ENCODE results near the gene FER1L5.

Gene FER1L5

DNA sequence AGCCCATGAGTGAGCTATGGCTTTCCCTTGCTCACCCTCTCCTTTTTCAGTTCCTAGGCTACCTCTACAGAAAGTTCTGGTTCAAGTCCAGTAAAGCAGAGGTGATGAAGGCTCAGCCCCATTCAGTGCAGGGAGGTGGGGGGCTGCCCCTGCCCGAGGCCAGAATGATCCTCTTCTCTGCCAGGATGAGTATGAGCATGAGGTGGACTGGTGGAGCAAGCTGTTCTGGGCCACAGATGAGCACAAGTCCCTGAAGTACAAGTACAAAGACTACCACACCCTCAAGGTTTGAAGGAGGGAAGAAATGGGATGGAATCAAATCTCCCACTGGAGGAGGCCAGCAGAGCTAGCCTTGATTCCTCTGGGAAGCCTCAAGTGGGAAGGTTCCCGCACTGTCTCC is 54.9 kb downstream of the FER1L5 start:
- DNase-seq (ENCODE audit: low spot score): no peak

DNA sequence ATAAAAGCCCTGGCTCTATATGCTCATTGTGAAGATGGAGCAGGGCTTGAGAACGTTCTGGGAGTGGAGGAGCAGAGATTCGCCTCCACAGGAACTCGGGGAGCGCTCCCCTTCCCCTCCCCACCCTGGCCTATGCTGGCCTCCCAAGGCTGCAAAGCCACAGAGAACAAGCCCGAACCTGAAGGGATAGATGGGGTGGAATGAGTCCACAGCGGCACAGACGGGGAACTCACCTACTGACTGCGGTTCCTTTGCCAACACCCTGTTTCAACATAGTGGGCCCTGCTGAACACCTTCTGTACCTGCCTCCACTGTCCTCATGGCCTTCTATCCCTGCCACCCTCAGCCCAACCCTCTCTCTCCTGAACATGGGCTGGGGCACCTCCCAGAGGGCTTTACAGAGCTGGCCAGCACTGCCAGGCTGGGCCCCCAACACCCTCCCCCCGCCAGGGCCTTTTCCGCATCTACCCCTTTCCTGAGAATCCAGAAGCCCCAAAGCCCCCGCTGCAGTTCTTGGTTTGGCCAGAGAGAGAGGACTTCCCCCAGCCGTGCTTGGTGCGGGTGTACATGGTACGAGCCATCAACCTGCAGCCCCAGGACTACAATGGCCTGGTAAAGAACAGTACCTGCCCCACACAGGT is 55.8 kb downstream of the FER1L5 start:
- DNase-seq (ENCODE audit: low spot score): no peak

DNA sequence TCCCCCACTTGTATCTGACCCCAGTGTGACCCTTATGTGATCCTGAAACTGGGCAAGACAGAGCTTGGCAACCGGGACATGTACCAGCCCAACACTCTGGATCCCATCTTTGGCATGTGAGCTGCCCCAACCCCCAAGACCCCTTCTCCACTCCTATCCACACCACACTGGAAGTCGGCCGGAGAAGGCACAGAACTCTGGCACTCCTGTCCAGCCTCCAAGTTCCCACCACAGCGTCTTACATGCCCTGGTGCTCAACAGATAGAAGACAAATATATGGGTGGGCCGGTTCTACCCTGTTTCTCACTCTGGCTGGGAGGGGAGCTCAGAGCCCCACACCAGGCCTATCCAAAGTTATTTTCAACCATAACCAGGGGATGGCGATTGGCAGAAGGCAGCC is 56.5 kb downstream of the FER1L5 start:
- DNase-seq (ENCODE audit: low spot score): no peak

DNA sequence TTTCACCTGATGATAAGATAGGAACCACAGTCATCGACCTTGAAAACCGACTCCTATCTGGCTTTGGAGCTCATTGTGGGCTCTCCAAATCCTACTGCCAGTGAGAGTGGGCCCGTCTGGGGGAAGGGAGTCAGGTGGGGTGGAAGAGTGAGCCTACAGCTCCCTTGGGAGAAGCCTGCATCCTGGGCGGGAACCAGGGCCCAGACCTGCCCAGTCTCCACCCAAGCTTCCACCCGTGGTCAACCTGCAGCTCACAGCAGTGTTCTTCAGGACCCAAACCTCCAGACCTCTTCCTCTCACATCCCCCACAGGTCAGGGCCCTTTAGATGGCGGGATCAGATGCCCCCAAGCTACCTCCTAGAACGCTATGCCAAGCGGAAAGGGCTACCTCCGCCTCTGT is 57.1 kb downstream of the FER1L5 start:
- no peak for DNase-seq (ENCODE audit: low spot score)

DNA sequence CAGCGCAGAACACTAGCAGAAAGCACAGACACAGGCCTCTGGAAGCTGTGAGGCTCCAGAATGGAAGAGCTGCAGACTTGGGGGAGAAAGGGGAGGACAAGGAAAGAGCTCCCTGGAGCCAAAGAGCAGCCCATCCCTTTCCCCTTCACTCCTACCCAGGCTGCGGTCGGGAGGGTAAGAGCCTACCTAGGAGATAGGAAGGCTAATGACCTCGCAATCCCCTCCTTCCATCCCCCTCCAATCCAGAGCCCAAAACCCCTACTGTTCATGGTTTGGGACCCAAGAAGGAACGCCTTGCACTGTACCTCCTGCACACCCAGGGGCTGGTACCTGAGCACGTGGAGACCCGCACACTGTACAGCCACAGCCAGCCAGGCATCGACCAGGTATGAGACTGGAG is 57.5 kb downstream of the FER1L5 start:
- no peak for DNase-seq (ENCODE audit: low spot score)

DNA sequence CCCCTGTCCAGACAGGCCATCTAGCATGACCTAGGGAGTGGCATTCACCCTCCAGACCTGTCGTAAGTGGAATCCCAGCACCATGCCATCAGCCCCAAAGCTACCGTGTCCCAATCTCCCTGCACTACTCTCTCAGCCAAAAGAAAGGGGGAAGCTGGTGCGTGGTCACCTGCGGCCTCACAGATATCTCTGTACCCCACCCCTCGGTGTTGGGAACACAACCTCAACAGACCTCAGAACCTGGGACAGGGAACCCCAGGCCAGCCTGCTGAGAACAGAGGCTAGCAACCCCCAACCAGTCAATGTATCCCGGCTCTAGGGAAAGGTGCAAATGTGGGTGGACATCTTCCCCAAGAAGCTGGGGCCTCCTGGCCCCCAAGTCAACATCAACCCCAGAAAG is 59.1 kb downstream of the FER1L5 start:
- DNase-seq (ENCODE audit: low spot score): no peak

DNA sequence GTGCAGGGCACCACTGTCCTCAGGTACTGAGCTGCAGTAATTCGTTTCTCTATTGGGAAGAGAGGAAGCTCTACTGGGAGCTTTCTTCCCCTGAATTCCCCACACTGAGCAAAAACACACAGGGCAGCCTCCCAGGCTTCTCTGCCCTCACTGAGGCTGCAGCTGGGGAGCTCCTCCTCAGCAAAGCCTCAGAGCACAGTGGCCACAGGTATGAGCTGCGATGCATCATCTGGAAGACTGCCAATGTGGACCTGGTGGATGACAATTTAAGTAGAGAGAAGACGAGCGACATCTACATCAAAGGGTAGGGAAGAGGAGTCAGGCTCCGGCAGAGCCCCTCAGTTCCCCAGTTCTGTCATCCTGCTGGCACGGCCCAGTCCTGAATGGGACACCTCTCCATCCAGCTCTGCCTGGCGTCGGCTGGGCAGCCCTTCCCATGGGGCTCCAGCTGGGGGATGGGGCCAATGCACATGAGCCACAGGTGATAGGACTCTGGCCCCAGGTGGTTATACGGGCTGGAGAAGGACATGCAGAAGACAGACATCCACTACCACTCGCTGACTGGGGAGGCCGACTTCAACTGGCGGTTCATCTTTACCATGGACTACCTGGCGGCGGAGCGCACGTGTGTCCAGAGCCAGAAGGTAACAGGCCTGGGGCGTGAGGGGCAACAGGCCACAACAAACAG is 59.7 kb downstream of the FER1L5 start:
- DNase-seq (ENCODE audit: low spot score): no peak

DNA sequence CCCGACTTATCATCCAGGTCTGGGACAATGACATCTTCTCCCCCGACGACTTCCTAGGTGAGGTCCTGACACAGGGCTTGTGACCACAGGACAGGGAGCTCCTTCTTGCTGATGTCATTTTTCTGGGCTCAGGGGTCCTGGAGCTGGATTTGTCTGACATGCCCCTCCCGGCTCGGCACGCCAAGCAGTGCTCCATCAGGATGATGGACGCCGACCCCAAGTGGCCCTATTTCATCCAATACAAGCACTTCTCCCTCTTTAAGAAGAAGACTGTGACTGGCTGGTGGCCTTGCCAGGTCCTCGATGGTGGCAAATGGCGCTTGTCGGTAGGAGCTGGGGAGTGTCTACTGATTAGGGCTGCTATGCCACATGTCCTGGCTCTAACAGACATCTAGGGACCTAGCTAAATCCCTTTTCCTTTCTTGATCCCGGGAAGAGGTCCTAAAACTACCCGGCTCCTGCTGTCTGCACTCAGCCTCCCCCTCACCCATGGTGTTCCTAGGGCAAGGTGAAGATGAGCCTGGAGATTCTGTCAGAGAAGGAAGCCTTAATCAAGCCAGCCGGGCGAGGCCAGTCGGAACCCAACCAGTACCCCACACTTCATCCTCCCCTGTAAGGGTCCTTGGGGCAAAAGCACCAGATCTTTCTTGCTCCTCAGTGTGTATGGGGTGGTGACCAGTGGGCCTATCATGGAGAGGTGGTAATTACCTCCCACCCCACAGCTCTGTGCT is 60.6 kb downstream of the FER1L5 start:
- no peak for DNase-seq (ENCODE audit: low spot score)

DNA sequence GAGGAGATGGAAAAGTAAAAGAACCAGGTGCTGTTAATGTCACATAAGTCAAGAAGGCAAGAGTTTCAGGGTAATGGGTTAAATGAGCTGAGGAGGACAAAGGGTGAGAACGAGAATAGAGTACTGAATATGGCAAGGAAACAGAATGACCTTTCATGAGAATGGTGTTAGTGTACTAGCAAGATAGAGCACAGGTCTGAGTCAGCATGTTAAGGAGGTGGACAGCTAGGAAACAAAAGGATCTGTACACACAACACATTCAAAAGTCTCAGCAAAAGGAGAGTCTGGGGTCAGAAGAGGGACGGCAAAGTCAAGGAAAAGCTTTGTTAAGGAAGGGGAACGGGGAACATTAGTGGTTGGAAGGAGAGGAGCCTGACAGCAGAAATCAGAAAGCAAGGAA is 68.4 kb downstream of the FER1L5 start:
- DNase-seq (ENCODE audit: low spot score): no peak

DNA sequence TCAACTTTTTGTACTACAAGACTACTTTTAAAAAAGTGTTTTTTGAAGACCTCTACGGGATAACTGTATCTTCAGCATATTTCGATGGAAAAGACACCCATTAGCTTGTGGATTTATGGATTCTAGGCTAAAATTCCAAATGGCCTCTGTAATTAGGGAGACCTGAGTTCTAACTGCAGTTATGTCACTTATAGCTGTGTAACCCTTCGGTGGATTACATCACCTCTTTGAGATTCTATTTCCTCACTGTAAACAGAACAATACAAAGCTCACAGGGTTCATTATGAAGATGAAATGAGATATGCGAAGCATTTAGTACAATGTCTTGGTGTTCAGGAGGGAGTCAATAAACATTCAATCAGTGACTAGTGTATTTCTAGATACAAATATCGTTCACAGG is 73.1 kb downstream of the FER1L5 start:
- DNase-seq (ENCODE audit: low spot score): no peak

DNA sequence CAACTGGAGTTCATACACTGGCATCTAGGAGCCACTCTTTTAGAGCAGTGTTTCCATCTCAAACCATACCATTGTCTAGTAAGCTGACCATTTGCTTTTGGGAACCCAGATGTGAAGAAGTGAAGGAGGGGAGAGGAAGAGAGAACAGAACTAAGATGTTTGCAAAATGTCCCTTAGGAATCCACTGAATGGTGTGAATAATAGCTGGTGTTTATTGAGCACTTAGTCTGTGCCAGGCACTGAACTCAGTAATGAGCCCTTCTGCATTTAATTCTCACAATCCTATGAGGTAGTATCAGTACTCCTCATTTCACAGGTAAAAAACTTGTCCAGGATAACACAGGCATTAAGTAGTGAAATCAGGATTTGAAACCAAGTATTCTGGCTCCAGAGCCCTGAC is 73.8 kb downstream of the FER1L5 start:
- DNase-seq (ENCODE audit: low spot score): no peak

DNA sequence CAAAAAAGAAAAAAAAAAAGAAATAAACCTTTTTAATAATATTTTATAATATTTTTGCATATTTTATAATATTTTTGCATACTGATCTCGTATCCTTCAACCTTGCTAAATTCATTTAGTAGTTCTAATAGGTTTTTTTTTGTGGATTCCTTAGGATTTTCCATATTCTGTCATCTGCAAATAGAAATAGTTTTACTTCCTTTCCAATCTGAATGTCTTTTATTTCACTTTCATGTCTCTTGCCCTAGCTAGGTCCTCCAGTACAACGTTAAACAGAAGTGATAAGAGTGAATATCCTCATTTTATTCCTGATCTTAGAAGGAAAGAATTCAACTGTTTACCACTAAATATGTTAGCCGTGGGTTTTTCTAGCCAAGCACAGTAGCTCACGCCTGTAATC is 83.6 kb downstream of the FER1L5 start:
- DNase-seq (ENCODE audit: low spot score): no peak

DNA sequence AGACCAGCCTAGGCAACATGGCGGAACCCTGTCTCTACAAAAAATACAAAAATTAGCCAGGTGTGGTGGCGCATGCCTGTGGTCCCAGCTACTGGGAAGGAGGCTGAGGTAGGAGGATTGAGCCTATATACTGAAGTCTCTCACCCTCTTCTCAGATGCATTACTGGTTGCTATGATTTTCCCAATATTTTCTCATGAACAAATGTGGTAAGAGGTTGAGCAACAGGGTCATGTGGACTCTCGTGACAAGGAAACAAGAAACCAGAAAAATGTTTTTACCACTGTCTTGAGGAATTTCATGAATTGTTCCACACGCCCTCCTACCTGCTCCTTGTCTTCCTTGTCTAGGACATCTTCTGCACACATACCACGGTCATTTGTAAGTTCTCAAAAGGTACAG is 84.9 kb downstream of the FER1L5 start:
- no peak for DNase-seq (ENCODE audit: low spot score)

DNA sequence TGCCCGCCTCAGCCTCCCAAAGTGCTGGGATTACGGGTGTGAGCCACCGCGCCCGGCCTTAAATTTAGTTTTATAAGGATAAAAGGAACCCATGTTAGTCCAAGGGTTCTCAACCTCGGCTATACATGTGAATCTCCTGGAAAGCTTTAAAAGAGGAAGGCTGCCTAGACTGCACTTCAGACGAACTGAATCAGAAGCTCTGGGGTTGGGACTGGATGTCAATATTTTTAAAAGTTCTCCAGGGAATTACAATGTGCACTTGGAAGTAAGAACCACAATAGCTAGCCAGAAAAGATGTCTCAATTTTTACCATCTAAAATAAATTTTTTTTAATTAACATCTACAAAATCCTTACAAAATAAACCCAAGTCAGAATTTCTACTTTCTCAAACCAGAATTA is 87.2 kb downstream of the FER1L5 start:
- no peak for DNase-seq (ENCODE audit: low spot score)

DNA sequence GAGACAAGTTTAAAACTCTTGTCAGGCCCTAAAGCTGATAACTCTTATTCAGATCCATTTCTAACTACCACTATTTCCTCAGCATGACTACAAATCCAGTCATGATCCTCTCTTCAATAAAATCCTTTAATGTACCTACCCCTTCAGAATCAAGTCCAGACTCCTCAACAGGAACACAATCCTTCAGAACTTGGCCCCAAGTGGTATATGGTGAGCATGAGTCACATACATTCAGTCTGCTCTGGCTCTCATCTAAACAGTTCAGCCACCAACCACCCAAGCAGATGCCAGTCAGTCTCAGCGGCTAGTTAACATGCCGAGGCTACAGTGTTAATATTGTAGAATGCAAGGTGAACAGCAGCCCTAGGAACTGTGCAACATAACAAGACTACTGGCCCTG is 87.6 kb downstream of the FER1L5 start:
- DNase-seq (ENCODE audit: low spot score): no peak

DNA sequence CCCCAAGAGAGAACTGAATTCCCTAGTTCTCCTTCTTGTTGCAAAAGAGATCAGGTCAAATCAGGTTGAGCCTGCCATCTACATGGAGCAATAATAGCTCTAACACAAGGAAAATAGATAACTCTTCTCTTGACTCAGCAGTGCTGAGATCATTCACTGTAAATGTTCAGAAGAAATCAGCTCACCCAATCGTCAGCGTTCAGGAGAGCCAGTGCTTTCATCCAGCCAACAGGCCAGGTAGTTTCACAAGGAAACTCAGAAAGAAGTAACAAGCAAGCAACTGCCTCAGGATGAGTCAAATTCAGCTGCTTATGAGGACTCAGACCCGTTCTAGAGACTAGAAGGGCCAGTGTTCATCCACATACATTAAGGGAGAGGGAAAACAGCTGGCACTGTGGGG is 91.4 kb downstream of the FER1L5 start:
- DNase-seq (ENCODE audit: low spot score): no peak

DNA sequence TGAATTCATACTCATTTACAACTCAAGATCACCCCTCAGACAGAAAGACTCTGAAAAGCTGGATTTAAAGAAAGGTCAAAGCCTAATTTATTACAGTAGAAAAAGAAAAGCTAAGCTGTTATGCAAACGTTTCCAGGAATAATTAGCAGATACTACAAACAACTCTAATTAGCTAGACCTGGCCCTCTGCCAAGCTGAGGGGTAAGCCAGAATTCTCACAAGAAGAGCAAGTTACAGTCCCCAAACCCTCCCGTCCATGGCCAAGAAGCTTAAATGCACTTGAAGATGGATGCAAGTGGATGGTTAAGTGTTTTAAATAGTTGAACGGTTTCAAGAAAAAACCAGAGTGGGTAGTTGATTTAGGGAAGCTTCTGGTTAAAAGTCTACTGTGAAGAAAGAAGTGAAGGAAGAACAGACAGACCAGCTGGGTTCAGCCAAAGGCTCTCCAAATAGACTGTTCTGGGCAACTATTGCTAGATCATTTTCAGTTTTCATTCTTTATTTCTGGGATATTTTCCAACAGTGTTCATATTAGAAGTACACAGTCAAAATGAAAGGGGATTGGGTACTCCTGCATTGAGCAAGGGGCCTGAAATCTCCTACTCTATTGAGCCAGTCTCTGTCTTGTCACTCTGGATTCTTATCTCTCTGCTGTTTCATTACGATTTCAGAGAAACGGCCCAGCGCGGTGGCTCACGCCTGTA is 92.5 kb downstream of the FER1L5 start:
- DNase-seq (ENCODE audit: low spot score): peak; percentile 23

DNA sequence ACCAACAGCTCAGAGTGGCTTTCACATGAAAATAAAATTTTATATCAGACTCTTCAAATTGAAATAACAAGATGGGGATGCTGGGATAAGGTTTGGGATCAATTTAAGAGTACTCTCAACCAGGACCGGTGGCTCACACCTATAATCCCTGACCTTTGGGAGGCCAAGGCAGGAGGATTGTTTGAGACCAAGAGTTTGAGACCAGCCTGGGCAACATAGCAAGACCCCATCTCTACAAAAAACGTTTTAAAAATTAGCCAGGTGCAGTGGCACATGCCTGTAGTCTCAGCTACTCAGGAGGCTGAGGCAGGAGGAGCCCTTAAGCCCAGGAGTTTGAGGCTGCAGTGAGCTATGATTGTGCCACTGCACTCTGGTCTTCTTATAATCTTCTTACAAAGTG is 94.7 kb downstream of the FER1L5 start:
- no peak for DNase-seq (ENCODE audit: low spot score)

DNA sequence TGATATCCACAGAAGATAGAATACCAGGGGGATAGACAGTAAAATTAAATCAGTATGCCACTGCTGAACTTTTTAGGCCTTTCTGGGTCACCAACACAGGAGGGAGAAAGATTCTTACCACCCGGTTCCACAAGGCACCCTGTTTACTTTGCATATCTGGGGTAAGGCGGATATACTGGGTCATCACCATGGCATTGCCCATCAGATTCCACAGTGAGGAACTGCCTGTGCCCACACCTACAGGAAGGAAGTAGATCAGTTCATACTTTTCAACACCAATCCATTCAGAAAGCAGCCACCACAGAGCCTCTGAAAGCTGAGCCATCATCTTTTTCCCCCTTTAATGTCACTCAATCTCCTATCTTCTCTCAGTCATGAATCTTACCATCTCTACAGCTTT is 95.3 kb downstream of the FER1L5 start:
- no peak for DNase-seq (ENCODE audit: low spot score)

DNA sequence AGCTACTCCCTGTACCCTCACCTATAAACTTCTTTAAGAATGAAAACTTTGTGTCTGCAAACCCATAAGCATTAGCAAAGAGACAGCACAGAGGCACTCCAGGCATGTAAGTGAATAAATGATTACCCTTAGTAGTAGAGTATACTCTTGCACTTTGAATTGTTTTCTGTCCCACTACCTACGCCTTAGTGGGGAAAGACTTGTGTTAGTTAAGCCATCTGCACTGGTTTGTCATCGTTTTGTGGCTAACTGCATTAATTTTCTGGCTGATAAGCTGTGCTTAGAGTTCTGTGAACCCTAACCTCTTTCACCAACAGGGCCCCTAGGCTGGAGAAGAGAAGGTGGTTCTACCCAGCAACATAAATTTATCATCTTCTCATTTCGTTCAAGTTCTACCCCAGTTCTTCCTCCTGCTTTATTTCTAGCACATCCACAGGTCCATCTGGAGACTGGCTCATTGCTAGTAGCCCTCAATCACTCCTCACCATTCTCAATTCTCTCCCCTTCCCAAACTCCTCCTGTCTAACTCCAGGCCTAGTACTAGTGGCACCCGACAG is 96.6 kb downstream of the FER1L5 start:
- no peak for DNase-seq (ENCODE audit: low spot score)

DNA sequence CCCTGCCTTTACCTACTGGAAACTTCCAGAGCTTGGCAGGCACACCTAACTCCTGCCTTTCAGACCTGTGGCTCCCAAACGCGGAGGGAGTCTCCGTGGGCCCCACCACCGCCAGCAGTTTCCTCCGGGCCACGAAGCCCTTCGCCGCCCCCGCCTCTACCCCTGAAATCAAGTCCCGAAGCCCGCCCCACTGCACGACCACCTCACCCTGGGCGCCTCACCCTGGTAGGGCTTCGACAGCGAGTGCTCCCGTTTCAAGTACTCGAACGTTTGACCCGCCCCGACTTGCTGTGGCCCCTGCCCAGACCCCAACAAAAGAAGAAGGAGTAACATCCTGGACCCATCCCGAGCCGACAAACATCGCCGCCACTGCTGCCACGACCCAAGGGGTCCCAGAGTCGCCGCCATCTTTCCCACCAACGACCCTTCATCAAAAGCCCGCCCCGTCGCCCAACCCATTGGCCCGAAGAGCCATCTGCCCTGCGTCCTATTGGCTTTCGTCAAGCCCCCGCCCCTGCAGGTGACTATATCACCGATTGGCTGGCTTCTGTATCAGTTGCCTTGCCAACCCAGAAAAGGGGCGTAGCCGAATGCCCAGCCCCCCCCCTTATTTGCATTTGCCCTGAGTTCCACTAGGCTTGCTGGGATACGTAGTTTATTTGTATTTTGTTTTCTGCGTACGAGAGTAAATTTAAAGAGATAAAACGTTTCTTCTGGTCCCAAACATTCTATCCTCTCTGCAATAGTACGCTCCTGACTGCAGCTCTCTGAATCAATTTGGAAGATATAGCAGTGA is 97.3 kb downstream of the FER1L5 start, which contains the start of gene LMAN2L:
Gene LMAN2L, minus strand, starts transcription at position 432 of the 796 bp plus-strand sequence. Its CDS starts 24 bp downstream, at position 408.
- DNase-seq (ENCODE audit: low spot score): peak; percentile 98
